Transverse colon (tissue), 4 donors: ENCODE data around the gene VKORC1. TPM values are rescaled to one million over a fixed set of nuclear protein-coding genes. Genes with fewer than 3 reads are reported as not detected.
A peak's percentile ranks its signal among the peaks of the same experiment; 100 is the strongest.

Experiments used
- DNase-seq: peaks from one replicate; pipeline ENCODE4 v3.0.0-alpha.2; 2019
- H3K27ac ChIP-seq, 4 donors: fragments of 200-600 bp; sonication (generic); 2 replicates each; pipeline ENCODE4 v1.5.1; 2016 to 2018; ENCODE audit warnings: inconsistent platforms in 4 of 4
- H3K27me3 ChIP-seq: fragments of 200-600 bp; sonication (generic); 2 replicates; pipeline ENCODE4 v1.5.1; 2017; ENCODE audit warnings: inconsistent platforms
- H3K36me3 ChIP-seq, 4 donors: fragments of 200-600 bp; sonication (generic); 2 replicates each; pipeline ENCODE4 v1.5.1; 2017 to 2019; ENCODE audit warnings: inconsistent platforms in 4 of 4
- H3K4me1 ChIP-seq, 4 donors: fragments of 200-600 bp; sonication (generic); 2 replicates each; pipeline ENCODE4 v1.5.1; 2017 to 2020; ENCODE audit warnings: inconsistent platforms in 4 of 4
- H3K4me3 ChIP-seq, 4 donors: fragments of 200-600 bp; sonication (generic); 1 replicate in 1 of 4; 2 replicates in 3 of 4; pipeline versions ENCODE4 v1.5.1 to v1.6.1; 2017 to 2019; ENCODE audit warnings: inconsistent platforms in 4 of 4
- H3K9me3 ChIP-seq, 2 donors: fragments of 200-600 bp; sonication (generic); 2 replicates each; pipeline ENCODE4 v1.5.1; 2017 to 2019; ENCODE audit warnings: inconsistent platforms in 2 of 2
- CTCF ChIP-seq, 5 experiments: fragments of 200-600 bp in 3 of 5; fragments of 450-650 bp in 2 of 5; sonication (generic) in 3 of 5; IDR thresholded peaks; 1 replicate in 2 of 5; 2 replicates in 3 of 5; pipeline ENCODE4 v1.5.1; 2016 to 2017; ENCODE audit warnings: antibody characterized with exemption in 5 of 5, inconsistent platforms in 3 of 5, mild to moderate bottlenecking in 2 of 5, moderate library complexity in 1 of 5
- EP300 ChIP-seq: sonication (generic); formaldehyde crosslinking; IDR thresholded peaks from one replicate; pipeline ENCODE4 v1.6.1; 2017; ENCODE audit warnings: antibody characterized with exemption, low read depth
- POLR2A ChIP-seq: fragments of 450-650 bp; IDR thresholded peaks from one replicate; pipeline ENCODE4 v1.6.1; 2016; ENCODE audit warnings: antibody characterized with exemption, mild to moderate bottlenecking, moderate library complexity
- POLR2AphosphoS5 ChIP-seq, 3 donors: sonication (generic); formaldehyde crosslinking; IDR thresholded peaks; one replicate each; pipeline ENCODE4 v1.6.1; 2016; ENCODE audit warnings: antibody characterized with exemption in 3 of 3
- WGBS, 2 donors: methylation state at CpG; one replicate each; pipeline ENCODE4 v1.1.5; 2018; ENCODE audit warnings: low coverage in 1 of 2; 5-methylcytosine and 5-hydroxymethylcytosine counted together
- in situ Hi-C, 4 donors: fragments of 200-750 bp; cut with MboI; loops; one replicate each; pipeline versions ENCODE4 v1.15.0 to v1.15.1; 2017; ENCODE audit warnings: low sequenced_read_pairs in 3 of 4, low pct_ligation_motif_present in 1 of 4, low pct_unique_long_range_greater_than_20kb in 1 of 4
- intact Hi-C: fragments of 100-400 bp; cut with DNase I; formaldehyde crosslinking; loops from one replicate; pipeline ENCODE4 v1.15.1; 2023; ENCODE audit warnings: low total_unique reads
- total RNA-seq, 4 donors: library from RNA; depleted of rRNA; stranded (reverse); fragments of >200 nt; gene quantifications; one replicate each; pipeline ENCODE4 v1.1.0, GENCODE V29; 2016

Gene VKORC1
- total RNA-seq, 4 donors from 2014 or later: 29.5 to 89.0 (median 72.0) TPM

- intact Hi-C loops: no loop called here
- H3K4me3 ChIP-seq: peak within 1 kb of the TSS; percentile 72 to 98 (median 91)
- H3K9me3 ChIP-seq: no peaks in the 10 kb centered on the region
- H3K36me3 ChIP-seq: peaks cover 0 to 5% (median 3%) of the 10 kb centered on the region in 4 donors
- H3K27ac ChIP-seq: peak within 1 kb of the TSS; percentile 86 to 94 (median 92)
- peaks cover 3 to 30% (median 22%) of the 10 kb centered on the region in 4 donors for H3K4me1 ChIP-seq
- DNase-seq: peak; percentile 77
- in situ Hi-C loops: no loop called here
- TF ChIP-seq POLR2AphosphoS5 (IDR thresholded peaks at IDR 0.05) (peak; percentile 42 to 79 (median 75)), CTCF (IDR thresholded peaks at IDR 0.05) (no peak), POLR2A (peak; percentile 50), EP300 (no peak)
- 6% methylated on average over 35 of the region's 68 CpGs; no CpG with 5 or more reads in 1 of the 2 donors for WGBS, 2 donors
- no peaks in the 10 kb centered on the region for H3K27me3 ChIP-seq
Measured at GRCh38 chr16:31108035-31108793, 13.6 kb upstream of the VKORC1 start, which contains the start of gene BCKDK. Gene BCKDK, plus strand, starts transcription at chr16:31108386. Its CDS starts 838 bp downstream, at chr16:31109224.

- Histone ChIP-seq H3K27ac (peak overlapping the region in 3 of 4 donors; percentile 21 to 89 (median 86)), H3K9me3 (no peaks in the 10 kb centered on the region), H3K27me3 (no peaks in the 10 kb centered on the region), H3K36me3 (peaks cover 0 to 5% (median 3%) of the 10 kb centered on the region in 4 donors), H3K4me1 (peaks cover 3 to 26% (median 22%) of the 10 kb centered on the region in 4 donors), H3K4me3 (no peak overlapping the region)
- DNase-seq: no peak
- 86 to 94% methylated on average over 3 to 6 of the region's 6 CpGs for WGBS, 2 donors
- TF ChIP-seq POLR2A (no peak), POLR2AphosphoS5 (IDR thresholded peaks at IDR 0.05) (no peak), CTCF (IDR thresholded peaks at IDR 0.05) (no peak), EP300 (no peak)
- in situ Hi-C loops: no loop called here
- intact Hi-C loops: no loop called here
Measured at GRCh38 chr16:31107465-31107867, 12.9 kb upstream of the VKORC1 start.

GRCh38 chr16:31106509-31107464 is 12.2 kb upstream of the VKORC1 start:
- H3K9me3 ChIP-seq: no peaks in the 10 kb centered on the region
- in situ Hi-C loops (no loop called here), intact Hi-C loops (no loop called here)
- TF ChIP-seq EP300 (no peak), POLR2A (no peak), POLR2AphosphoS5 (IDR thresholded peaks at IDR 0.05) (no peak), CTCF (IDR thresholded peaks at IDR 0.05) (no peak)
- H3K27ac ChIP-seq: peak overlapping the region in 2 of 4 donors; percentile 63 to 82
- no peak for DNase-seq
- no peaks in the 10 kb centered on the region for H3K27me3 ChIP-seq
- 88 to 91% methylated on average over 16 to 28 of the region's 28 CpGs for WGBS, 2 donors
- peaks cover 3 to 26% (median 22%) of the 10 kb centered on the region in 4 donors for H3K4me1 ChIP-seq
- H3K4me3 ChIP-seq: no peak overlapping the region
- no peaks in the 10 kb centered on the region for H3K36me3 ChIP-seq
